GM12878 (cell line): ENCODE data around the gene PTPRM. TPM values are rescaled to one million over a fixed set of nuclear protein-coding genes. Genes with fewer than 3 reads are reported as not detected.

ENCODE experiments used
- ATAC-seq: fragments of 200-7000 bp; cut with Tn5 transposase; 3 replicates; pipeline ENCODE4 v1.9.1; 2020; ENCODE audit warnings: mild to moderate bottlenecking, moderate library complexity
- BruUV-seq: library from RNA; stranded (reverse); fragments of 400-500 nt; replicated peaks from 2 replicates; lab custom pipeline; 2021; lab: Mats Ljungman, UMichigan
- CTCF ChIA-PET: fragments of 300-600 bp; sonication (Branson Sonifier 250); formaldehyde crosslinking; extraction: SDS; loops from one replicate; lab custom pipeline; 2021; ENCODE audit warnings: inconsistent platforms; lab: Yijun Ruan, JAX
- POLR2A ChIA-PET: fragments of 350-600 bp; formaldehyde crosslinking; extraction: SDS; loops from one replicate; lab custom pipeline; 2021; ENCODE audit warnings: inconsistent platforms; lab: Charles Lee
- RAD21 ChIA-PET: fragments of 300-600 bp; sonication (Branson Sonifier 250); formaldehyde crosslinking; loops from one replicate; lab custom pipeline; 2023; ENCODE audit warnings: antibody characterized with exemption; ENCODE audit not compliant: unreplicated experiment; lab: Charles Lee
- SMC1A ChIA-PET: fragments of 300-600 bp; sonication (Branson Sonifier 250); formaldehyde crosslinking; loops from one replicate; lab custom pipeline; 2023; ENCODE audit not compliant: unreplicated experiment, uncharacterized antibody; lab: Charles Lee
- DNase-seq: peaks from one replicate; pipeline ENCODE4 v3.0.0-alpha.2; 2011; ENCODE audit warnings: low read depth, low spot score
- FAIRE-seq: peaks from 3 replicates; lab custom pipeline; 2011; peaks lifted over from hg19 to GRCh38; lab: Jason Lieb, UNC
- H2AFZ ChIP-seq: 2 replicates; pipeline ENCODE4 v1.6.0; 2011; ENCODE audit warnings: low read depth, low read length, control low read depth; ENCODE audit not compliant: control insufficient read depth
- H3K27ac ChIP-seq: 2 replicates; pipeline ENCODE4 v1.5.1; 2011; ENCODE audit warnings: control low read depth; ENCODE audit not compliant: control insufficient read depth, insufficient read depth
- H3K27me3 ChIP-seq, 2 experiments: replicated peaks in 1 of 2; 2 replicates each; pipeline versions ENCODE4 v1.6.0 to v1.6.1; 2011; ENCODE audit warnings: low read length in 1 of 2; ENCODE audit not compliant: control insufficient read depth in 2 of 2, insufficient read depth in 2 of 2
- H3K36me3 ChIP-seq, 2 experiments: 2 replicates each; pipeline ENCODE4 v1.5.1; 2011; ENCODE audit warnings: low read length in 1 of 2; ENCODE audit not compliant: control insufficient read depth in 2 of 2, insufficient read depth in 2 of 2
- H3K4me1 ChIP-seq: 2 replicates; pipeline ENCODE4 v1.6.1; 2011; ENCODE audit warnings: mild to moderate bottlenecking, low read length, moderate library complexity, mixed read lengths; ENCODE audit not compliant: control insufficient read depth, insufficient read depth
- H3K4me2 ChIP-seq: 2 replicates; pipeline ENCODE4 v1.6.0; 2011; ENCODE audit warnings: control low read depth; ENCODE audit not compliant: control insufficient read depth, insufficient read depth
- H3K4me3 ChIP-seq: fragments of 200-600 bp; sonication (generic); 2 replicates; pipeline ENCODE4 v1.5.1; 2016
- H3K79me2 ChIP-seq: 2 replicates; pipeline ENCODE4 v1.6.0; 2011; ENCODE audit warnings: low read length; ENCODE audit not compliant: control insufficient read depth, insufficient read depth
- H3K9ac ChIP-seq: 2 replicates; pipeline ENCODE4 v1.8.0; 2011; ENCODE audit warnings: low read length, control low read depth, mixed read lengths; ENCODE audit not compliant: control insufficient read depth, insufficient read depth
- H3K9me3 ChIP-seq: replicated peaks from 3 replicates; pipeline ENCODE4 v1.5.1; 2011; ENCODE audit warnings: mild to moderate bottlenecking, low read length; ENCODE audit not compliant: control insufficient read depth, insufficient read depth
- H4K20me1 ChIP-seq: 2 replicates; pipeline ENCODE4 v1.6.0; 2011; ENCODE audit not compliant: control insufficient read depth, insufficient read depth
- E2F4 ChIP-seq: IDR thresholded peaks from 2 replicates; pipeline ENCODE4 v1.6.1; 2012; ENCODE audit warnings: low read depth, low read length, improper control_type of control experiment
- SUZ12 ChIP-seq: fragments of 200-600 bp; sonication (generic); IDR thresholded peaks from one replicate; pipeline ENCODE4 v1.6.1; 2018; ENCODE audit warnings: antibody characterized with exemption, mild to moderate bottlenecking; ENCODE audit not compliant: unreplicated experiment
- TAF1 ChIP-seq: IDR thresholded peaks from 2 replicates; pipeline ENCODE4 v1.6.1; 2011; ENCODE audit warnings: mild to moderate bottlenecking, low read depth, low read length, borderline replicate concordance
- TARDBP ChIP-seq: IDR thresholded peaks from 2 replicates; pipeline ENCODE4 v1.6.1; 2016; ENCODE audit warnings: borderline replicate concordance
- WGBS: methylation state at CpG from one replicate; pipeline ENCODE4 v1.1.6; 2016; ENCODE audit warnings: low lambda C conversion rate; ENCODE audit not compliant: insufficient replicate concordance, insufficient coverage; ENCODE audit errors: missing lambda C conversion rate; 5-methylcytosine and 5-hydroxymethylcytosine counted together
- in situ Hi-C: fragments of 300-500 bp; cut with MboI; formaldehyde crosslinking; loops from 9 replicates; pipeline ENCODE4 v1.14.3; 2018; ENCODE audit warnings: mixed read lengths
- intact Hi-C: fragments of 100-400 bp; cut with micrococcal nuclease; formaldehyde crosslinking; loops from one replicate; pipeline ENCODE4 v1.14.2; 2022; ENCODE audit not compliant: unreplicated experiment
- polyA plus RNA-seq, 11 experiments: library from polyadenylated mRNA; depleted of rRNA in 4 of 11; unstranded in 6 of 11; stranded (reverse) in 5 of 11; fragments of >200 nt; fragmentation: Nextera tagmentation in 4 of 11; fragmentation: Illumina TruSeq in 1 of 11; extraction: Ambion mirVana in 4 of 11; extraction: Trizol in 1 of 11; gene quantifications; 1 replicate in 1 of 11; 2 replicates in 10 of 11; pipeline versions ENCODE4 v1.2.1 to v1.2.3, GENCODE V29; 2011 to 2016; ENCODE audit warnings: inconsistent platforms in 2 of 11, missing spikeins in 2 of 11, low read depth in 1 of 11
- total RNA-seq, 4 experiments: library from RNA; depleted of rRNA in 3 of 4; stranded (reverse); fragments of >200 nt in 3 of 4; fragmentation: Illumina TruSeq in 1 of 4; extraction: Trizol in 1 of 4; gene quantifications; 2 replicates each; pipeline versions ENCODE4 v1.2.1 to v1.2.3, GENCODE V29; 2013 to 2021
- TF ChIP-seq, protein P1 (sequence below): IDR thresholded peaks from 2 replicates; pipeline ENCODE4 v1.6.1; 2011; ENCODE audit warnings: mild to moderate bottlenecking, low read depth, low read length, moderate library complexity; ENCODE audit not compliant: insufficient replicate concordance

Gene PTPRM
- total and polyA plus RNA-seq, 10 of the 15 experiments (the other 5 are each of a cell fraction or from before 2014, with no cell fraction given), result 0.07 to 22.6 (median 0.60) TPM

- H4K20me1 ChIP-seq, result no peaks in the 10 kb centered on the region
- ChIA-PET RAD21 (no interaction called here), POLR2A (interaction anchor here (1.4 kb wide), 1 partner anchor 8 kb away, joined by 3 read pairs; no protein-coding TSS in a partner anchor), SMC1A (interaction anchor here (0.8 to 2.7 kb wide), 2 partner anchors 10 to 78 kb away, joined by 4 to 7 read pairs; no protein-coding TSS in a partner anchor), CTCF (no interaction called here)
- no TSS peak for BruUV-seq
- no peak overlapping the region for H3K4me3 ChIP-seq
- no peaks in the 10 kb centered on the region for H3K79me2 ChIP-seq
- no peak for ATAC-seq
- DNase-seq, result no peak
- intact Hi-C loops (no loop called here), in situ Hi-C loops (loop anchor here (10.0 kb wide), 1 partner anchor 648 kb away; the partner anchor contains the start of gene RAB12)
- H3K27ac ChIP-seq, result no peak overlapping the region
- H3K9me3 ChIP-seq, result no peaks in the 10 kb centered on the region
- H3K4me1 ChIP-seq, result no peaks in the 10 kb centered on the region
- TF ChIP-seq TARDBP (no peak), E2F4 (no peak), SUZ12 (no peak), TAF1 (no peak)
- TF ChIP-seq, protein P1, sequence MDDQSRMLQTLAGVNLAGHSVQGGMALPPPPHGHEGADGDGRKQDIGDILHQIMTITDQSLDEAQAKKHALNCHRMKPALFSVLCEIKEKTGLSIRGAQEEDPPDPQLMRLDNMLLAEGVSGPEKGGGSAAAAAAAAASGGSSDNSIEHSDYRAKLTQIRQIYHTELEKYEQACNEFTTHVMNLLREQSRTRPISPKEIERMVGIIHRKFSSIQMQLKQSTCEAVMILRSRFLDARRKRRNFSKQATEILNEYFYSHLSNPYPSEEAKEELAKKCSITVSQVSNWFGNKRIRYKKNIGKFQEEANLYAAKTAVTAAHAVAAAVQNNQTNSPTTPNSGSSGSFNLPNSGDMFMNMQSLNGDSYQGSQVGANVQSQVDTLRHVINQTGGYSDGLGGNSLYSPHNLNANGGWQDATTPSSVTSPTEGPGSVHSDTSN, result no peak
- no peaks in the 10 kb centered on the region for H3K27me3 ChIP-seq
- no peak for FAIRE-seq
- no peak overlapping the region for H3K4me2 ChIP-seq
- H3K36me3 ChIP-seq, result no peaks in the 10 kb centered on the region
- WGBS, result 66% methylated on average over 3 of the region's 3 CpGs
- H2AFZ ChIP-seq, result no peak overlapping the region
- H3K9ac ChIP-seq, result no peak overlapping the region
These were observed 390.2 kb downstream of the PTPRM start for GRCh38 chr18:7957297-7957696.
